Ammon's horn (tissue), 1 donor: ENCODE measurements around the gene PERP.
"Not testable (repeated sequence)": the region's sequence is repeated elsewhere in the genome, so short reads cannot be mapped to it uniquely, and the experiment has no call there.

Source experiments
- DNase-seq: peaks from one replicate; pipeline ENCODE4 v3.0.0-alpha.2; 2016; ENCODE audit warnings: low spot score

The PERP gene

DNA sequence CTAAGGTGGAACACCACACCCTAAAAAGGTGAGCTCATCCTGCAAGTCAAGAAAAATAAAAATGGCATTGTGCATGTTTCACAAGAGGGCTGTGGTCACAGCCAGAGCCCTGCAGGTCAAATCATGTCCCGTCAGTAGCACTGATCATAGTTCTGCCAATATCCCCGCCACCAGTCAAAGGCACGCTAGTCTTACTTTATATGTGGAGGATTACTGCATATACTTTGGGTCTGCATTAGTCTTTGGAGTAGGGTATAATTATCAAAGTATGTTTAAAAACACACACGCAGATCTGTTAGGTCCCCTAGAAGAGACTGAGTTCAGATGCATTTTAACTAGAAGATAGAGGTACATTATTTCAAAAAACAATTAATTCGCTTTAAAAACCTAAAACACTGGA, 1.8 kb downstream of the PERP start:
- DNase-seq, result no peak

DNA sequence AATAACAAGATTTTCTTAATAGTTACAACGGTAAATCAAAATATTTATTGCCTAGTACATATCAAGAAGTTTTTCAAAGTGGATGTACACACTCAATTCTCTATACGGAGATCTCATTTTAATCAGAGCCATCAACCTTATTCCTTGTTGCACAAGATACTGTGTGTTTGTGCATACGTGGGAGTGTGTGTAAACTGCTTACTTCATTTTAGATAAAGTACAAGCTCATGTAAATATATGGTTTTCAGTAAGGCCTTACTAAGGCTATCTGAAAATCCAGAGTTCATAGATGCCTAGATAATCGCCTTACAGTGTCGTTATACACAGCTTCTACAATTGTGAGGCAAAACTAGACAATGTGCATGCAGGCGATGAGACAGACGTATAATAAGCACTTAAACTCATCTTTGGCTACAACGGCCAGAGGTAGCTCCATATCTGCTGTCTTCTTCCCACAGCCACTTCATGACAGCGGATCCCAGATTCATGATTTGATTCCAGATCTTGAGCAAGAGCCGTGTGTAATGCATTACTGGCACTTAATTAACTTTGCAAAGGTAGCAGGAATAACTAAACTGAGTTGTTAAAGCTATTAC, 2.5 kb downstream of the PERP start:
- DNase-seq, result no peak

DNA sequence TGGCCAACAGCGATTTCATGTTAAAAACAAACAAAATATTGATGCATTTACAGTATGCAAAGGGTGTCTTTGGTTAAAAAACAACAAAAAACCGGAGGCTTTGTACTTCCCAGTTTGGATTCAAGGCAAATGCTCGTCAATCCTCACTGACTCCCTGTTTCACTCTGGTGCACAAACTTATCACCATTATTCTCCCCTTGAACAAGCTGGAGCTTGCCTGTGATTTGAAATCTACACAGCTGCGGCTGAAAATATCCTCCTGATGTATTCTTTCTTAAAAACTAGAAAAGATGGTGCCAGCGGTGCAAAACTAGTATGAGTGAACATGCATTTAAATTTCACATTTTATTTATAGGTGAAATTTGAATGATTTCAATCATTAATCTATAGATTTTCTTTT, 3.3 kb downstream of the PERP start:
- no peak for DNase-seq

DNA sequence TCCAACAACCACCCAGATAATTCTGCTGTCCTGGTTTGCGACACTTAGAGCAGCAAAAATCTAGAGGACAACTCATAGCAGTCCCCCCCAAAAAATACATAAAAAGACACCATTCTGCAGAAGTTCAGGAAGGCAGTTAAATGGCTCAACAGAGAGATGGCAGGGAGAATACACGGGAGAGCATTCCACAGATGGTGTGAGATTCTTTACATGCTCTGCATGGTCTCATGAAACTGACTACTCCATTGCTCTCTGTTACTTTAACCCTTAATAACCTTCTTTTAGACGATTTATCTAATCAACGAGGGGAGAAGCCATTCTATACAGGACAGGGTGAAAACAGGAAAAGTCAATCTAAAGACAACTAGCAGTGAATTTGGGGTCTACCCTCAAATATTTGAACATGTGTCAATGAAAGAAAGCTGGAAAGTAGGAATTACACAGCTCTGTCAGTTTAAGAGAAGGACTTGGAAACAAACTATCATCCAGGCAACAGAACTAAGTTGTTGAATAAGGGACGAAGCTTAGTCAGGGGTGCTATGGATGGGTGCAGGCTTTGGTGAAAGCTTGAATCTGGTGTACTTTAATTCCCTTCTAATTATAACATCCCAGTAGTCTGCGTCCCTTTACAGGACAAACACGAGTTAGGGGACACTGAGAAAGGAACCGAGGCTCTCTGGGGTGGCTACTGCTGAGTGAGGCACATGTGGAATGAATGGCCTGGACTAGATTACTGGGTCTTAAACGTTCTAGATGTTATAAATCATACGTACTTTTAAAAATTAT, 5.1 kb downstream of the PERP start:
- DNase-seq, result no peak

DNA sequence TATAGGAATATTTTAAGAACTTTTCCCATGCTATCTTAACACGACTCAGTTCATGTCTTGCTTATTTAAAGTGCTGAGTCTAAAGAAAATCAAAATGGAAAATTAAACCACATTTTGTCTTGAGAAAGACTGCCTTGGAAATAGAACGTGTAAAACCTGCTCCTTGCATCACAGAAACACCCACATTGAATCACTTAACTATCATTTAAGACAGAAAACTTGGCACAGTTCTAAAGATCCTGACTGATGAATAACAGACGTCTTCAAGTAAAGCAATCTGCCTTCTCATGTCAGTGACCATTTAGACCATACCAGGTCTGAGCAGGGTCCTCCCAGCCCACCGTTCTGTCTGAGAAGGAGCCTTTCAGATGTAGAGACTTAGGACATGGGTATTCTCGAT, 7.4 kb downstream of the PERP start:
- DNase-seq, result no peak

DNA sequence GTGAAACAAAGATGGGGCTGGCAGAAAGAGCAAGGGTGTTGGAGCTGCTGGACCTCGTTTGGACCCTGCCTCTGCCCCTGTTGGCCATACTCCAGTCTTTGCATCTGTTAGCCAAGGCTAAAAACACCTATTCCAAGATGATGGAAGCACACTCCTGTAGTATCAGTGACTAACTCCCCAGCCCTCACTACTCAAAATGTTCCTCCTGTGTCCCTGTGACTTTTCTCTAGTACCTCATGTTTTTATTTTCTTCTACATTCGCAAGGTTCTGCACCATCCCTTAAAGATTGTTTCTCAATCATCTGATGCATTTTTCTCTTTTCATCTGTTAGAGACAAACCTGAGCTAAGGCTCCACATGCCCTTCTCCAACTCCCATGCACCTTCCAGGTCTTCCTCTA, 8.9 kb downstream of the PERP start:
- DNase-seq, result no peak

DNA sequence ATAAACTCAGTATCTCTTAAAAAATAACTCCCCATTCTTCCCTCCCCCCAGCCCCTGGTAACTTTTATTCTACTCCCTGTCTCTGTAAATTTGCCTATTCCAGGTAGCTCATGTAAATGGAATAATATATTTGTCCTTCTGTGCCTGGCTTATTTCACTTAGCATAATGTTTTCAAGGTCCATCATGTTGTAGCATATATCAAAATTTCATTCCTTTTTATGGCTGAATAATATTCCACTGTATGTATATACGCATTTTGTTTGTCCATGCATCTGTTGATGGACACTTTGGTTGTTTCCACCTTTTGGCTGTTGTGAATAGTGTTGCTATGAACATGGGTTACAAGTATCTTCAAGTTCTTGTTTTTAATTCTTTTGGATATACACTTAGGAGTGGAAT, 13.0 kb downstream of the PERP start:
- no peak for DNase-seq

DNA sequence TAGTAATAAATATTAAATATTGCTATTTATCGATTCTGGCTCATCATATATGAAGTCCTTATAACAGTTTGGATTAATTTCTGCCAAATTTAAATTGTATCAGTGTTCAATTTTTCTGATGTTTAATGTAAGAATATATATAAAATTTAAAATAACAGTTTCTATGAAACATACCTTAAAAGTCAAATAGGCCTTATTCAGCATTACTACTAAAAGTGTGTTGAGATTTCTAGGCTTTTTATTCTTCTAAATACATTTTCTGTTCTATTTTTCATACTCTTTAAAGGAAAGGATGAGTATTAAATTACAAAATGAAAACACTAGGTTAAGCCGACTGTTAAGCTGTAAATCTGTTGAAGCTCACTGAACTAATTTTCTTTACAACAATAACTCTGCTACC, 13.6 kb downstream of the PERP start:
- DNase-seq, result no peak

DNA sequence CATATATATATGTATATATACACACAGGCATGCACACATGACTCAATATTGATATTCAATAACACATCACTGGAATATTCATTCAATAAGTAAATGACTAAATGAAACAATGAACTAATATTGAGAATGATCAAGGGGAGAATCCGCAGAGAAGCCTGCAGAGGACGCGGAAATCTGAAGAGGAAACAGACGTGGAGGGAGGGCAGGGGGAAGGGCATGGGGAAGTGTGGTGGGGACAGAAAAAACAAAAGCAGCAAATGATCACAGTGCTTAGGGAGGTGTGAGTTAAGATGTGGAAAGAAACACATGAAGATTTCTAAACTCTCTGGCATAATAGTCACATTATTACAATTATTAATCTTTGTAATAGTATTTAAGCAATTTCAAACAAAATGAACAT, 14.5 kb downstream of the PERP start:
- DNase-seq, result no peak

DNA sequence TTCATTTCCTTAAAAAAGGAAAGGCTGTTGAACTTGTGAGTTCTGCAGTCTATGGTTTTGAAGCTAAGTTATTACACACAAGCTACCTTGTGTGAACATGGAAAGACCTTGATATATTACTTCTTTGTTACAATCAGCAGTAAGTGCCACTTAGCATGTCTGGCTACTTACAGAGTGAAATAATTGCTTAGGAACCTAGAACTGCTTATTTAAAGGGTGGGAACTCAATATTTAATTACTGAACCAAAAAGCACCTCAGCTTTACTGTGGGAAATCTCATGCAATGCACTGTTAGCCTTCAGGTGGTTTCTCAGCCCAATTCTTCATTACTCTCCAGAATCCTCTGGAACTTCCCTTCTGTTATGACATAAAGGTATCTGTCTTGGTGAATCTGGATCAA, 17.9 kb downstream of the PERP start:
- no peak for DNase-seq

DNA sequence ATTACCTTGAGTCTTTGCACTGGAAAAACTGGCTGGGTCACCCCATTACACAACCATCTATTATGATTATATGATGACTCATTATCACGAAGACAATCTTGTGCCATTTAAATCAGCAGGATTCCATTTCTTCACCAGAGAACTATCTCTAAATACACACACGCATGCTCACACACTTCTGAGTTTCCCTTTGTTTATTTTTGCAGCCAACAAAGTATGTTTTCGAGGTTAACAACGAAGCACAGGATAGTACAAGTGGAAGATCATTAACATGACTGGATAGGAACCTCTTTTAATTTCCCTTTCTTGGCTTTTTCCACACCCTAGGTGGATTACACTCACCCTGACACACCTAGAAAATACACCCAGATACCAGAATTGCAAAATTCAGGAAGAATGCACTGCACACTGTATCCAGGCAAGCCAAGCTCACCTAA, 18.9 kb downstream of the PERP start:
- no peak for DNase-seq

DNA sequence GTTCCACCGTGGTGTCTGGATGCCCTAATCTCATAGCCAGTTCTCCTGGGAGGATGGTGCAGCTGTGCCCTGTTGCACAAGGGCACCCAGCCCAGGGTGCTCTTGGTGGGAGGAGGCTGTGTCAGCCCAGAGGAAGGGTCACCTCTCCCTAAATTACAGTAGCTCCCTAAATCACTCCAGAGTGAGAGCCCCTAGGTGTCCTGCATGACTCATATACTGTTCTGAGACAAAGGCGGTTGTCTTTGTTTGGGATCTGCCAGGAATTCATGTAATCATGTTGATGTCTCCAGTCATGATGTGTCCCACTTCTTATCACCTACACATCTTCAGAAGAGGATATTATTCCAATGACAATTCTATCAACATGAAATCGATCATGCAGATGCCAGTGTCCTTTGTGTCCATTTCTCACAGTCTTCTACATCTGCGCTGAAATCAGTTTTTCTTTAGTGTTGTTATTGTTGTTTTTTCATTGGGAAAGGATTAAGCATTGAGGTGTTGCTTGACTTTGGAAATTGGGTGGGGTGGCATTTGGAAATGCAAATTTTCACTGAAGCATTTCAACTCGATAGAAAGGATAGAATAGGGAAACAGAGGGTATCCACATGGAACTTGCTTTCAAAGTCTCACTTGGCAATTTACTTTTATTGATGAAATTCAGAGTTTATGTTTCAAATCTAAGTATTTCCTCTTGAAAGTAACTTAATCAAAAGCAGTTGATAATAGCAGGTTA, 19.5 kb downstream of the PERP start:
- no peak for DNase-seq

DNA sequence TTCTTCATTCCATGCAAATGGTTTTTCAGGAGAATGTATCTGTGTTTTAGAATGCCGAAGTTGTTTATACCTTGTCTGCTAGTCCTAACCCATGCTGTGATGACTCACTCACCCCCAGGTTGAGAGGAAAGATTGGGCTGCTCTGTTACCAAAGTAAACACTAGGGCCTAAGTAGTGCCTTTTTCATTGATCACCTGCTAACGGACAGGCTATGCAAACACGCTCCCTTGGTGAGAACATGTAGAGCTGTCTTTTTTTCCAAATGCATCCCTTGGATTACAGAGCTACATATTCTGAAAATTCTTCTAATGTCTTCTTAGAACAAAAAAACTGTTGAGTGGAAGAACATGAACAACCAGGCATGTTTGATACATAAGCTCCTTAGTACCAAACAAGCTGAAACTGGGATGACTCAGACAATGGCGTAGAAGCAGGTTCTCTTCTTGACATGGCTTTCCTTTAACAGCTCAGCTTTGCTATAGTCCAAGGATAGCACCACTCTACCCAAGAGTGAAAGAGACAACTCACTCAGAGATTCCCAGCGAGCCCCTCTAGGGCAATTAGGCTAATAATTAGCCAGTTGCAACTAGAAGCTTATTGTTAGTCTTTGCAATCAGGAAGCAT, 20.5 kb downstream of the PERP start:
- DNase-seq, result no peak

DNA sequence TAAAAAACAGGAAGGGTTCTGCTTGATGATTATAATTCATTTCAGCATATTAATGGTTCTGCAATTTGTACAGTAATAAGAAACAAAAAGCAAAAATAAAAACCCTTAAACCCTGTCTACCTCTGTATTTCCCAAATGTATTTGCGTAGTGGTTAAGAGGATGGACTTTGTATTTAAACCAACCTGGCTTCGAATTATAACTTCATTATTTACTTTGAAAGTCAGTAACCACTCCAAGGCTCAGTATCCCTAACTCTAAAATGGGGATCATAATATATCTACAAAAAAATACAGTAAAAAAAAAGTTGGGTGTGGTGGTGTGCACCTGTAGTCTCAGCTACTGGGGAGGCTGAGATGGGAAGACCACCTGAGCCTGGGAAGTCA, 21.4 kb downstream of the PERP start:
- DNase-seq, result no peak

DNA sequence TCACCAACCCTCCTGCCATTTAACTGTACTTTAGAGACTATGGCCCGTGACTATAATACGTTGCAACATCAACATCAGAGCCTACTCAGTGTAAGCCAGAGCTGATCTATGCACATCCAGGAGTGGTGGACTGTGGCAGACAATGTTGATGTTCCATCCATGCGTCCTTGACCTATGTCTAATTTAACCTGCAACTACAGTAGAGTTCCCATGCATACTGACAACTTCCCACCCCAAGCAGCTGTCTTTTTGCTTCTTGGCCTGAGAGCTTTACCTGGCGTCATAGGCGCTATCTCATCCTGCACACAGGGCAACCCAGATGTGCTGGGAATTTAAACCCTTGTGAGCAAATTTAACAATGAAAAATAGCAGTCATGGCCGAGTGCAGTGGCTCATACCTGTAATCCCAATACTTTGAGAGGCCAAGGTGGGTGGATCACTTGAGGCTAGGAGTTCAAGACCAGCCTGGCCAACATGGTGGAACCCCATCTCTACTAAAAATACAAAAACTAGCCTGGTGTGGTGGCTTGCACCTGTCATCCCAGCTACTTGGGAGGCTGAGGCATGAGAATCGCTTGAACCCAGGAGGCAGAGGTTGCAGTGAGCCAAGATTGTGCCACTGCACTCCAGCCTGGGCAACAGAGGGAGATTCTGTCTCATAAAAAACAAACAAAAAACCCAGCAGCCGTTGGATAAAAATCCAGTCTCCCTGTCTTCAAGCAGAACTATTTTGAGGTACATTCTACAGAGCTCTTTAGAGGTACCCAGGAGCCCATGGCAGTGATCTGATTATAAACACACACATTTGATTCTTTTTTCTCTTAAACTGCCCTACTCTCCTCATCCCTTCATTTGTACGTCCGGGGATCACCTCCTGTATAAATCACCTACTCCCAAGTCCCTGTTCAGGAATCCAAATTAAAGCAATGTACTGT, 22.0 kb downstream of the PERP start:
- no peak for DNase-seq

DNA sequence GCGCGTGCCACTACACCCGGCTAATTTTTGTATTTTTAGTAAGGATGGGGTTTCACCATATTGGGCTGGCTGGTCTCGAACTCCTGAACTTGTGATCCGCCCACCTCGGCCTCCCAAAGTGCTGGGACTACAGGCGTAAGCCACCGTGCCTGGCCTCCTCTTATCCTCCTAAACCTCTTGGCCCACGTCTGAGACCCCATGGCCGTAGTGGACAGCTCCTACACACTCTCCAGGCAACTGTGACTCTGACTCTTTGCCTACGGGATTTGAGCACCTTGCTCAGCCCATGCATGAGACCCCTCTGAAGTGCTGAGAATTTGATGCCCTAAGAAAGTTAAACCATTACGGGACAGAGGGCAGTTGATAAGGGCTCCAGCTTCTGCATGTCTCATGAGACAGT, 25.0 kb downstream of the PERP start:
- no peak for DNase-seq

DNA sequence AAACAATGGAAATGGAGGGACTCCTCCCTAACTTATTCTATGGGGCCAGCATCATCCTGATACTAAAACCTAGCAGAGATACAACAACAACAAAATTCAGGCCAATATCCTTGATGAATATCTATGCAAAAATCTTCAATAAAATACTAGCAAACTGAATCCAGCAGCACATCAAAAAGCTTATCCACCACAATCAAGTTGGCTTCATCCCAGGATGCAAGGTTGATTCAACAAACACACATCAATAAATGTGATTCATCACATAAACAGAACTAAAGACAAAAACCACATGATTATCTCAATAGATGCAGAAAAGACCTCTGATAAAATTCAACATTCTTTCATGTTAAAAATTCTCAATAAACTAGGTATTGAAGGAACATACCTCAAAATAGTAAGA, 27.7 kb downstream of the PERP start:
- DNase-seq, result not testable (repeated sequence)

DNA sequence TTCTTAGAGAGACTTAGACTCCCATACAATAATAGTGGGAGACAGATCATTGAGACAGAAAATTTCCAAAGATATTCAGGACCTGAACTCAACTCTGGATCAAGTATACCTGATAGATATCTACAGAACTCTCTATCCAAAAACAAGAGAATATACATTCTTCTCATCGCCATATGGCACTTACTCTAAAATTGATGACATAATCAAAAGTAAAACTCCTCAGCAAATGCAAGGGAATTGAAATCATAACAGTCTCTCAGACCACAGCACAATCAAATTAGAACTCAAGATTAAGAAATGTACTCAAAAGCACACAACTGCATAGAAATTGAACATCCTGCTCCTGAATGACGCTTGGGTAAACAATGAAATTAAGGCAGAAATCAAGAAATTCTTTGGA, 28.7 kb downstream of the PERP start:
- no peak for DNase-seq

DNA sequence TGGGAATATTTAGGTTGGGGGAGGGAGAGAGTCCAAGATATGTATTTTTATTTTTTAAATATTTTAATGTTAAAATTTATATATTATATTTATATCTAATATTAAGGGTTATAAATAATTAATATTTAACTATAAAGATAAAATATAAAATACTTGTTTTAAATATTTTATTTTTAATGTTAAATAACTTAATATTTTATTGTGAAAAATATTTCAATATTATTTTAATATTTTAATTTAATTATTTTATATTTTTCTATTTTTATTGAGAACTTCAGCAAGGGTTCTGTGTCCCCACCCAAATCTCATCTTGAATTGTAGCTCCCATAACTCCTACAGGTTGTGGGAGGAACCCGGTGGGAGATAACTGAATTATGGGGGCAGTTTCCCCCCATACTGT, 34.0 kb downstream of the PERP start:
- DNase-seq, result no peak

DNA sequence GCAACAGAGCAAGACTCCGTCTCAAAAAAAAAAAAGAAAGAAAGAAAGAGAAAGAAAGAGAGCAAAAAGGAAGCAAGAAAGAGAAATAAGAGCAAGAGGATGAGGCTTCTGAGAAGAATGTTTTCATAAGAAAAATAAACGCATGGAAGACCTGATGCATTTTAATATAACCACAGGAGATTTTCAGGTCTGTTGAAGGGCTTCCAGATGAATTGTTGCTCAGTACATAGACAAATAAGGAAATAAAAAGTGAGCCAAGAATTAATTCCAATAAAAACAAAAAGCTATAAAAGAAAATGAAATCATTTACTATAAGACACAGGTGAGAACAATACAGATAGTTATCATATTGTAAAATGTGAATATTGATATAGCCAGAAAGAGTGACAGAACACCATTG, 43.5 kb downstream of the PERP start:
- no peak for DNase-seq

DNA sequence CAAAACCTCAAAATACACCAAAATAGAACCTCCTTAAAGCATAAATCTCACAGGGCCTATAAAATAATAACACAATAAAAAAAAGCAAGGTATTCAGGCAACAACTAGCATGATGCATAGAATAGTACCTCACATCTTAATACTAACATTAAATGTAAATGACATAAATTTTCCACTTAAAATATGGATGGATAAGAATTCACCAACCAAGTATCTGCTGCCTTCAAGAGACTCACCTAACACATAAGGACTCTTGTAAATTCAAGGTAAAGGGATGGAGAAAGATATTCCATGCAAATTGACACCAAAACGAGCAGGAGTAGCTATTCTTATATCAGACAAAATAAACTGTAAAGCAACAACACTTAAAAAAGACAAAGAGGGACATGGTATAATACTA, 52.2 kb downstream of the PERP start:
- DNase-seq, result no peak

DNA sequence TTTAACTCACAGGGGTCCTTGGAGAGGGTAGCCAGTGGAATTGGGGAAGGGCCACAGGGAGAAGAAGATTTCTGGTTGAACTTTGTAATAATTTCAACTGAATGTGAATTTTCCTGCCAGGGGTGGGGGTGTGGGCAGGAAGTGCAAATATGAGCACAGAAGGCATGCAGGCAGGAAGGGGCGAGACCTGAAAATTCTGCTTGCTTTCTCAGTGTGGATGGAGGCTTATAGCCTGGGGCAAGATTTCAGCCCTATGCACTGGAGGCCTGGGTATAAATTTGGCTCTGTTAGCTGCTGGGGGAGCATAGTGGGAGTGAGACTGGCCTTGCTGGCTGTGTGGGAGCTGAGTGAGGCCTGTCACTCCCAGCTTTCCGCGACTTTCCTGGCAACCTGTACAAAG, 54.4 kb downstream of the PERP start:
- no peak for DNase-seq
